ENCODE data around the gene CDKN2D. TPM values are rescaled to one million over a fixed set of nuclear protein-coding genes. Genes with fewer than 3 reads are reported as not detected.
A peak's percentile ranks its signal among the peaks of the same experiment; 100 is the strongest.

CDKN2D gene
- total and polyA plus RNA-seq, 10 of the 15 experiments (the other 5 are each of a cell fraction or from before 2014, with no cell fraction given), result 0.53 to 17.2 (median 6.7) TPM

- TF ChIP-seq RAD21 (IDR thresholded peaks at IDR 0.05; ENCODE audit: insufficient read depth, low read depth, low read length) (no peak), SIN3A (IDR thresholded peaks at IDR 0.05; ENCODE audit: low read depth, low read length) (no peak), STAT1 (conservative IDR thresholded peaks at IDR 0.05) (no peak), CEBPZ (IDR thresholded peaks at IDR 0.05; ENCODE audit: low read depth, low read length) (no peak), CHD2 (IDR thresholded peaks at IDR 0.05; ENCODE audit: borderline replicate concordance, low read depth, low read length) (no peak), SMC3 (IDR thresholded peaks at IDR 0.05; ENCODE audit: borderline replicate concordance, low read length) (no peak), SMAD5 (IDR thresholded peaks at IDR 0.05; ENCODE audit: low read depth) (no peak; the same call in 1 of the 2 replicates), NFXL1 (IDR thresholded peaks at IDR 0.05; ENCODE audit: borderline replicate concordance) (no peak), NKRF (conservative IDR thresholded peaks at IDR 0.05) (peak; percentile 47; the same call in 1 of the 2 replicates), ATF2 (IDR thresholded peaks at IDR 0.05; ENCODE audit: low read length) (no peak), HCFC1 (IDR thresholded peaks at IDR 0.05; ENCODE audit: low read length) (no peak), MEF2B (IDR thresholded peaks at IDR 0.05; ENCODE audit: partially characterized antibody, poor library complexity, severe bottlenecking) (peak; percentile 90), USF2 (IDR thresholded peaks at IDR 0.05; ENCODE audit: borderline replicate concordance, low read depth, low read length) (no peak), SREBF2 (IDR thresholded peaks at IDR 0.05; ENCODE audit: low read length) (no peak), SIX5 (IDR thresholded peaks at IDR 0.05; ENCODE audit: low read depth, low read length, severe bottlenecking) (no peak), USF1 (IDR thresholded peaks at IDR 0.05; ENCODE audit: borderline replicate concordance, extremely low read length, insufficient read depth, low read depth, low read length) (no peak), HDGF (IDR thresholded peaks at IDR 0.05) (no peak), PKNOX1 (IDR thresholded peaks at IDR 0.05) (peak; percentile 42; the same call in 1 of the 2 replicates), MLLT1 (IDR thresholded peaks at IDR 0.05) (no peak)
These were observed 35.7 kb upstream of the CDKN2D start (continued) for GRCh38 chr19:10604460-10604980.

All from GM12878 (cell line).